HG02852 (cell line): ENCODE results near the gene CADM4.
A peak's percentile ranks its signal among the peaks of the same experiment; 100 is the strongest.
"Not testable (repeated sequence)": the region's sequence is repeated elsewhere in the genome, so short reads cannot be mapped to it uniquely, and the experiment has no call there.

ENCODE experiments used
- ATAC-seq: cut with Tn5 transposase; IDR thresholded peaks from one replicate; pipeline ENCODE4 v1.9.1; 2021; ENCODE audit warnings: mild to moderate bottlenecking, moderate library complexity; ENCODE audit not compliant: unreplicated experiment

CADM4 gene, protein sequence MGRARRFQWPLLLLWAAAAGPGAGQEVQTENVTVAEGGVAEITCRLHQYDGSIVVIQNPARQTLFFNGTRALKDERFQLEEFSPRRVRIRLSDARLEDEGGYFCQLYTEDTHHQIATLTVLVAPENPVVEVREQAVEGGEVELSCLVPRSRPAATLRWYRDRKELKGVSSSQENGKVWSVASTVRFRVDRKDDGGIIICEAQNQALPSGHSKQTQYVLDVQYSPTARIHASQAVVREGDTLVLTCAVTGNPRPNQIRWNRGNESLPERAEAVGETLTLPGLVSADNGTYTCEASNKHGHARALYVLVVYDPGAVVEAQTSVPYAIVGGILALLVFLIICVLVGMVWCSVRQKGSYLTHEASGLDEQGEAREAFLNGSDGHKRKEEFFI

DNA sequence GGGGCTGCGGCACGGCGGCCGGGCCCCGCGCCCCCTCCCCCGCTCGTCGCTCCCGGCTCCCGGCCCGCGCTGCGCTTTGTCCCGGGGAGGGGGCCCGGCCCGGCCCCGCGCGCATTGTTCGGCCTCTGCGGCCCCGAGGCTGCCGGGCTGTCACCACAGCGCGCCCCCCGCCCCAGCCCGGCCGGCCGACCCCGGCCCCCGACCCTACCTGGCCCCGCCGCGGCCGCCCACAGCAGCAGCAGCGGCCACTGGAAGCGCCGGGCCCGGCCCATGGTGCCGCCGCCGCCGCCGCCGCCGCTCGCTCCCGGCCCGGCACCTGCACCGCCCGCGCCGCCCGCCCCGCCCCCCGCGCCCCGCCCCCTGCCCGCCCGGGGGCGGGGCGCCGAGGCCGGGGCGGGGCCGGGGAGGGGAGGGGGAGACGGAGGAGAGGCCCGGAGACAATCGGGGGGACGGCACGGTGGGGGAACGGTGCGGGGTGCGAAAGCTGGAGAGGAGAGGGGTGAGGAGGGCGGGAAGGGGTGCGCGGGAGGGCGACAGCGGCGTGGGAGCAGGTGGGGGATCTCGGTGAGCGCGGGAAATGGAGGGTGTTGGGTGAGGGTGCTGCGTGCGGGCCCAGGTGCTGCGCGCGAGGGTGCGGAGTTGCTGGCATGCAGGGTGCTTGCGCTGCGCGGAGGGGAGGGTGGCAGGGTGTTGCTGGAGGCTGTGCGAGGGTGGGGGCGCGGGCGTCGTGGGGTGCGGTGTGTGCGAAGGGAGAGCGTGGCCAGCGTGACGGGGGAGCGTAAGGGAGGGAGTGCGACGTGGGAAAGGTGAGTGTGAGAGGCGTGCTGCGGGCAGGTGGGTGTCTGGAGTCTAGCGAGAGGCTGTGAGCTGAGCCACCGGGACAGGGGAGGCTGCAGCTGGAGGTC lies at the start of gene CADM4:
CADM4 (minus strand) TSS at position 332 of the 905 bp plus-strand sequence; CDS start at position 272, 60 bp downstream.
- ATAC-seq, result no peak

DNA sequence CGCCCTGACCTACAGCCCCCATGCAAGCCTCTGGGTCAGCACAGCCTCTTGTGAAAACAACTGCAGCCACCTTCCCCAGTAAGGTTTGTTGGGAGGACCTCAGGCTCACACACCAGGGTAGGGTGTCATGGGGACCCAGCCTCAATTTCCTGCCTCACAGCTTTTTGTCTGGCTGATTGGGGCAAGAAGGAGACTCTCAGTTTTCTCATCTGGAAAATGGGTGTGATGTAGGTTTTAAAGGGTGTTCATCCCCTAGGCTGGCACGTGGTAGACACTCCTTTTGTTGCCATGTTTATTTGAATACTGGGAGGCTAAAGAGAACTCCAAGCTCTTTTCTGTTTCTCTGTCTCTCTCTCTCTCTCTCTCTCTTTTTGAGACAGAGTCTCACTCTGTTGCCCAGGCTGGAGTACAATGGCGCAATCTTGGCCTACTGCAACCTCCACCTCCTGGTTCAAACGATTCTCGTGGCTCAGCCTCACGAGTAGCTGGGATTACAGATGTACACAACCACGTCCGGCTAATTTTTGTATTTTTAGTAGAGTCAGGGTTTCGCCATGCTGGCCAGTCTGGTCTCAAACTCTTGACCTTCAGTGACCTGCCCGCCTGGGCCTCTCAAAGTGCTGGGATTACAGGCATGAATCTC lies 48.5 kb upstream of the CADM4 start:
- ATAC-seq, result no peak

DNA sequence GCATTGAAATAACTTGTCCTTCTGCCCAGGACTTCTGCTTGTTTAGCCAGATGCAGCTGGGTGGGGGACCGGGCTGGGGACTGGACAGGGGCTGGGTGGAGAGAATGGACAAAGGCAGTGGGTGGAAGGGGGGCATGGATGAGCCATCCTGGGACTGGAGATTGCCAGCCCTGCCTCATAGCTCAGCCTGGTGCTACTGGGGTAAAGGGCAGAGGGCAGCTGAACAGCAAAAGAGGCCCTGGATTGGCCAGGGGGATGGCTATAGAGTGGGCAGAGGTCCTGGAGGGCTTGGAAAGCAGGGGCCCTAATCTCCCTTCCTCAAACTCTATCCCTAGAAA lies 48.0 kb upstream of the CADM4 start:
- ATAC-seq, result no peak

DNA sequence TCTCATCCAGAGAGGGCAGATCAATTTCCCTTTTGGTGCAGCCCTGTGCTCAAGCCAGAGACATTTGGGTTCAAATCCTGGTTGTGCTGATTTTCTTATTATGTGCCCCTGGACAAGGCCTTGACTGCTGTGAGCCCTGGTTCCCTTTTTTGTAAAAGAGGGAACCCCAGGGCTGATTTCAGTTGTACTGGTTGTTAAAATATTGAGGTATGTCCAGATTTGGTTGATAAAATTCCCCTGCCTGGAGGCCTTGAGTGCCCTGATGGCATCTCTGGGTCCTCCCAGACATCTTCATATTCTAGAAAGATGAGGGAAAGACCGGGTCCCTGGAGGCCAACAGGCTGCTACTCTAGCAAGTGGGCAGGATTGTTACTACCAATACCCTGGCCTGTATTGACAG lies 44.7 kb upstream of the CADM4 start:
- no peak for ATAC-seq

DNA sequence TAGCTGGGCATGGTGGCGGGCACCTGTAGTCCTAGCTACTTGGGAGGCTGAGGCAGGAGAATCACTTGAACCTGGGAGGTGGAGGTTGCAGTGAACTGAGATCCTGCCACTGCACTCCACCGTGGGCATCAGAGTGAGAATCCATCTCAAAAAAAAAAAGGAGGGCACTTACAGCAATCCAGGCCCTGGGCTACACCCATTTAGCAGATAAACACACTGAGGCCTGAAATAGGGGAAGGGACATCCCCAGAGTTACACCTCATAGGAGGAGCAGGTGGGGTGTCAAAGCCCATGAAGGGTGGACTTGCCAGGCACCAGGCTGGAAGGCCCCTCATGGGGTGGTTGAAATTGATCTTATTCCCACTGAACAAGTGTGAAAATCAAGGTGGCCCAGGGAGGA lies 44.3 kb upstream of the CADM4 start:
- ATAC-seq, result no peak

DNA sequence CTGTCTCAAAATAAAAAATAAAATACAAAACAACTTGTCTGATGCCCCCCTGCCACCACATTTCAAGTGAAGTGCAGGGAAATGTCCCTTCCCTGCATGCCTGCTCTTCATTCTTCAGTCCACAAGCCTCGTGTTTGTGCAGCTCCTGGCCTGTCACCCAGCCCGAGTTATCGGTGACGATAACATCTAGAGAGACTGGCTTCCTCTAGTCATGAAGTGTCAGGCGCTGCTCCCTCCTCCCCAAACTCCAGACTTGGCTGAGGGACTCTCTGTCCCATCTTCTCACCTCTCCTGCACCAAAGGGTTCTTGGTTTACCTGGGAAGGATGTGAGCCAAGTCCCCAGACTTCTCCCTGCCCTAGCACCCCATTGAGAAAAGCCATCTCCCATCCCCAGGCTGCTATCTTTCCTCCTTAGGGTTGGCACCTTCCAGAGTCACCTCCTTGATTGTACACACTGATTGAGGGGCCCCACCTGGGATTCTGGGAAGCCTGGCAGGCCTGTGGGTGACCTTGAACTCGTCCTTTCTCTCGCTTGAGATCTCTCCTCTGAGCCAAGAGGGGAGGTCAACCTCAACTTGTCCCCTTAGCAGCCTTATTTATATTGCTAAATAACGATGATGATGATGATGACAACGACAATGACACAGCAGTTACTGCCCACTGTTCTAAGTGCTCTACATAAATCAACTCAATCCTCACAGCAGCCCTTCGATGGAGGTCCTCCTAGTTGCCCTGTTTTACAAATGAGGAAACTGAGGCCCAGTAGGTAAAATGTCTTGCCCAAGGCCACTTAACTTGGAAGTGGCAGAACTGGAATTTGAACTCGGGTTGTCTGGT lies 43.4 kb upstream of the CADM4 start:
- ATAC-seq, result no peak

DNA sequence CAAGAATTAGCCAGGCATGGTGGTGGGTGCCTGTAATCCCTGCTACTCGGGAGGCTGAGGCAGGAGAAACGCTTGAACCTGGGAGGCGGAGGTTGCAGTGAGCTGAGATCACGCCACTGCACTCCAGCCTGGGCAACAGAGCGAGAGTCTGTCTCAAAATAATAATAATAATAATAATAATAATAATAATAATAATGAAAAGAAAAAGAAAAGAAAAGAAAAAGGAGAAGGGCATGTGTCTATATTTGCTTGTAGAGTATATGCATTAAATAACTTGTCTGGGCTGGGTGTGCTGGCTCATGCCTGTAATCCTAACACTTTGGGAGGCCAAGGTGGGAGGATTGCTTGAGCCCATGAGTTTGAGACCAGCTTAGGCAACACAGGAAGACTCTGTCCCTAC lies 42.6 kb upstream of the CADM4 start:
- not testable (repeated sequence) for ATAC-seq

DNA sequence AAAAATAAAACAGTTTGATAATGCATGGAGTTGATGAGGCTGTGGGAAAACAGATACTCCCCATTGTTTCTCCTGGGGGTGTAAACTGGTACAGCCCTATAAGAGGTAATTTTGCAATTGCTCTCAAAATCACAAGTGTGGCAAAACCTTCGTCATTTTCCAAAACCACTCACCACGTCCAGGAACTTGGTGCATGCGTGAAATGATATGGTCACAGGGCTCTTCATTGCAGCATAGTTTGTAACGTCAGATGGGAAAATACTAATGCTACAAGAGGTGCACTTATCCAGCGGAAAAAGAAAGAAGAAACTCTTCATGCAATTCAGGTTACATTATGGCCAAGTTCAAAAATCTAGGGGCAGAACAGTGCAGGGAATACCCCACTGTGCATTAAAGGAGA lies 42.2 kb upstream of the CADM4 start:
- ATAC-seq, result no peak

DNA sequence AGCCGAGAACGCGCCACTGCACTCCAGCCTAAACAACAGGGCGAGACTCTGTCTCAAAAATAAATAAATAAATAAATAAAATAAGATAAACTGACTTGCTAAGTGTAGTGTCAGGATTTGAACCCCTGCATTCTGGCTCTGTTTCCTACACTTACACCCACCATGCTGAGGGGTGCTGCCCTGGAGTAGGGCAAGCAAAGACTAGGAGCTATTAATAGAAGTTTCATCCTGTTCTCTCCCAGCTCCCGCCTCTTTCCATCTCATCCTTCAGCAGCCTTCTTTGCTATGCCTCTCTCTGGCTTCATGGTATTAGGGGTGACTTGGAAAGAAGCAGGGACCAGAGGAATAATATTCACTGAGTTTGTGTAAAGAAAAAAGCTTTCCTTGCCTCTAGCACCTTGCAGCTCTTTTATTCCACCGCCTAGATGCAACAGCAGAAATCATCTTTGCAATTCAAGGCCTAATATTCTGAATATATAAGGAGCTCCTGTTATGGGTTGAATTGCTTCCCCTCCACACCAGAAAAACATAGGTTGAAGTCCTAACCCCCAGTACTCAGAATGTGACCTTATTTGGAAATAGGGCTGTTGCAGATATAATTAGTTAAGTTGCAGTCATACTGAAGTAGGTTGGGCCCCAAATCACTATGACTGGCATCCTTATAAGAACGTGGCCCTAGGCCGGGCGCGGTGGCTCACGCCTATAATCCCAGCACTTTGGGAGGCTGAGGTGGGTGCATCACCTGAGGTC lies 39.0 kb upstream of the CADM4 start:
- no peak for ATAC-seq

DNA sequence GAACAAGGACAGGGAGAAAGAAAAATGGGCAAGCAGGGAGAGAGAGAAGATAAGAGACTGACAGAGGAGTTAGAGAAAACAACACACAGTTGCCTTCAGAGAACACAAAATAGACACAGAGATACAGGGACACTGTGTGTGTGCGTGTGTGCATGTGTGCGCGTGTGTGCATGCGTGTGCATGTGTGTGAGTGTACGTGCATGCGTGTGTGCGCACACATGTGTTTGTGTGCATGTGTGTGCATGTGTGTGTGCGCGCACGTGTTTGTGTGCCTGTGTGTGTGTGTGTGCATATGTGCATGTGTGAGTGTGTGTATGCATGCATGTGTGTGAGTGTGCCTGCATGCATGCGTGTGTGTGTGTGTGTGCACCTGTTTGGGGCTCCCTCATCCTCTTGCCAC lies 36.3 kb upstream of the CADM4 start:
- no peak for ATAC-seq

DNA sequence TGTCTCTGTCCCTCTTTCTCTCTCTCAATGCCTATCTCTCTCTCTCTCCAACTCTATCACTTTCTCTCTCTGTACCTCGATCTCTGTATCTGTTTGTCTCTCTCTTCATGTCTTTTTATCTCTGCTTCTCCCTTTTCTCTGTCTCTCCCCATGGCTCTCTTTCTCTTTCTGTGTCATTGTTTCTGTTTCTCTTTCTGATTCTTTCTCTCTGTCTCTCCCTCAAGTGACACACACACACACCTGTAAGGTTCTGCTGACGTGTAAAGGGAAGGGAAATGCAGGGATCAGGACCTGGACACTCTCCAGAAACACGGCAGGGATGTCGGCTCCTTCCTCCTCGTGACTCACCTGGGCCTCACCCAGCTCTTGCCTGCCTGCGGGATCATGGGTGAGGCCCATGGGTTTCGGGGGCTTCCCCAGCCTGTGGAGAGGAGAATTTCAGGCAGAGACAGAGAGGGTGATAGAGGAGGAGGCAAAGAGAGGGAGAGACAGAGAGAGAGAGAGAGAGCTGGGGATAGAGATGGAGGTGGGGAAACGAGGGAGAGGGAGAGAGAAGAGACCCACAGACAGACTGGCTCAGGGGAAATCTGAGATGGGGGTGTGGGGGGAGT lies 35.7 kb upstream of the CADM4 start:
- no peak for ATAC-seq

DNA sequence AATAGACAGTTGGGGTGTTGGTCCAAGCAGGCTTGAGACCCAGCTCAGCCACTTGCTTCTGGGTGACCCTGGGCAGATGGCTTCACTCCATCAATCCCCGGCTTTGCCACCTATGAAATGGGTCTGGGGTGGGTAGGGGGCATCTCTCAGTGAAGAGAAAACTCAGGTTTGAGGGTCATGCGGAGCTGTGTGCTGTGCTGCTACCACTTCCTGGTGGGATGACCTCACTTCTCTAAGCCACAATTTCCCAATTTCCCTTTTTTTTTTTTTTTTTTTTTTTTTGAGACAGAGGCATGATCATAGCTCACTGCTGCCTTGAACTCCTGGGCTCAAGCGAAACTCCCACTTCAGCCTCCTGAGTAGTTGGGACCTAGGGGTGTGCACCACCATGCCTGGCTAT lies 34.9 kb upstream of the CADM4 start:
- no peak for ATAC-seq

DNA sequence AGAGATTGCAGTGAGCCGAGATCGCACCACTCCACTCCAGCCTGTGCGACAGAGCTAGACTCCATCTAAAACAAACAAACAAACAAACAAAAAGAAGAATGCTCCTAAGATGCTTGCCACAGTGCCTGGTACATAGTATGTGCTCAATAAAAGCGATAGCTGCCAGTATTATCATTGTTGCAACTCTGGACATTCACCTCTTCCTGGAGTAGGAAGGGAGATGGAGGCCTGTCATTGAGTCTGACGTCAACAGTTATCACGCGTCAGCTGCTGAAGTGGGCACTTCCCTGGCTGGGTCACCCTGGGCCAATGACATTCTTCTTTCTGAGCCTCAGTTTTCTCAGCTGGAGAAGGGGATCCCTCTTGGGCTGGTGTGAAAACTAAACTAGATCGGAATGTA lies 34.5 kb upstream of the CADM4 start:
- ATAC-seq, result no peak

DNA sequence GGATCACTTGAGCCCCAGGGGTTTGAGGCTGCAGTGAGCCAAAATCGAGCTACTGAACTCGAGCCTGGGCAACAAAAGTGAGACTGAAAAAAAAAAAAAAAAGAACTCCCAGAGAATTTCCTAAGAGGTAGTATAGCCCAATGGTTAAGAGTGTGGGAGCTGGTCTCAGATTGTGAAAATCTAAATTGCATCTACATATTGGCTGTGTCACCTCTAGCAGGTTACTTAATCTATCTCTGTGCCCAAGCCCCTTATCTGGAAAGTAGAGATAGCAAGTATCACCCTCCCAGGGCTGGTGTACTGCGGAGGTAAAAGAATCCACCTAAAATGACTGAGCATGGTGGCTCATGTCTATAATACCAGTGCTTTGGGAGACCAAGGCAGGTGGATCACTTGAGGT lies 34.0 kb upstream of the CADM4 start:
- no peak for ATAC-seq

DNA sequence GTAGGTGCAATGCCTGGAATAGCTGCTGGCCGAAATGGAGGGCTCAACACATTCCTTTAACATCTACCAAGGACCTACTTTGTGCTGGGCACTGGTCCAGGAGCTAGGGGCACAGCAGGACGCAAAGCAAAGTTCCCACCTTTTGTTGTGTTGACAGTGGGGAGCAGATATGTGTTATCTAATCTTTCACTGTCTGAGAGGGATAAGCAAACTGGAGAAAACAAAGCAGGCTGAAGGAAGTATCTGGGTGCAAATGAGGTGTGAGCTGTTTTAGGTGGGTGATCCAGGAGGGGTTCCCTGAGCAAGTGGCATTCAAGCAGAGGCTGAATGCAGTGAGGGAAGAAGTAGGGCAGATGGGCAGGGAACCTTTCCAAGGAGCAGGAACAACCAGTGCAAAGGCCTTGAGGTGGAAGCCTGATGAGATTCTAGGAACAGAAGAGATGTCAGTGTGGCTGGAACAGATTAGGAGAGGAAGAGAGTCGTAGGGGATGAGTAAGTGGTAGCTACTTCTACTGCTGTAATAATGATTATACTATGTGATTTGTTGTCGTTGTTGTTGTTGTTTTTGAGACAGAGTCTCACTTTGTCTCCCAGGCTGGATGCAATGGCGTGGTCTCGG lies 32.5 kb upstream of the CADM4 start:
- ATAC-seq, result no peak

DNA sequence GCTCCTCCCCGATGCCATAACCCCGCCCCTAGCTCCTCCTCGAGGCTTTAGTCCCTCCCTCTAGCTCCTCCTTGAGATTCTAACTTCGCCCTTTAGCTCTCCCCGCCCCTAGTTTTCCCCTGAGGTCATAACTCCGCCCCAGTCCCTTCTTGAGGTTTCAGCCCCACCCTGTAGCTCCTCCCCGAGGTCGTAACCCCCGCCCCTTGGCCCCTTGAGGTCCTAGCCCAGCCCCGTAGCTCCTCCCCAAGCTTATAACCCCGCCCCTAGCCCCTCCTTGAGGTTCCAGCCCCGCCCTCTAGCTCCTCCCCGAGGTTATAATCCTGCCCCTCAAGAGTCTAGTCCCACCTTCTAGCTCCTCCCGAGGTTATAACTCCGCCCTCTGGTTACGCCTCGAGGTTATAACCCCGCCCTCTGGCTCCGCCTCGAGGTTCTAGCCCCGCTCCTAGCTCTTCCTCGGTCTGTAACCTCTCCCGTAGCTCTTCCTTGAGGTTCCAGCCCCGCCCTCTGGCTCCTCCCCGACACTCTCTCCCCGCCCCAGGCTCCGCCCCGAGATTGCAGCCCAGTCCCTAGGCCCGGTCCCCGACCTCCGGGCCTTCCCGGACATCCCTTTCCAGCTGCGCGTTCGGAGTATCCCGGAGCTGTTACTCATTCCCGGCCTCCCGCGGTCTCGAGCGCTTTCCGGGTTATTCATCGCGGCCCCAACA lies 28.9 kb upstream of the CADM4 start:
- peak; percentile 86 for ATAC-seq

DNA sequence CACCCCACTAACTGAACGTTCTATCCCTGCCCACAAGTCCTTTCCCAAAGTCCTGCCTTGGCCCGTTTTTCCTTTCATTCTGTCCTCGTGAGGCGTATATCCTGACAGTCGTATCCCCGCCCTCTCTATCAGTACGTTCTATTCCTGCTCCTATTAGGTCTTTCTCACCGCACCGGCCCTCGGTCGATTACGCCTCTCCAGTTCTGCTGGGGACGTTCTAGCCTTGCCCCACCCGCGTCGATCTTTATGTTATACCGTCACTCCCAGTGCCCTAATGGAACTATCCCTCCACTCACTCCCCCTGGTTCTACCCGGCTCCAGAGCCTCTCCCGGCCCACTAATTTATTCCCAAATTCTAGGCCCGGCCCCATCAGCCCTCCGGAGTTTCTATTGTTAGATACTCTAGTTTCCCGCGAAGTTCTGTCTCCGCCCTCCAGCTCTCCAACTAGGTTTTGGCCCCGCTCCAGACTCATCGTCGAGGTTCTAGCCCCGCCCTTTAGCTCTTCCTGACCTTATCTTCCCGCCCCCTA lies 28.3 kb upstream of the CADM4 start:
- no peak for ATAC-seq

DNA sequence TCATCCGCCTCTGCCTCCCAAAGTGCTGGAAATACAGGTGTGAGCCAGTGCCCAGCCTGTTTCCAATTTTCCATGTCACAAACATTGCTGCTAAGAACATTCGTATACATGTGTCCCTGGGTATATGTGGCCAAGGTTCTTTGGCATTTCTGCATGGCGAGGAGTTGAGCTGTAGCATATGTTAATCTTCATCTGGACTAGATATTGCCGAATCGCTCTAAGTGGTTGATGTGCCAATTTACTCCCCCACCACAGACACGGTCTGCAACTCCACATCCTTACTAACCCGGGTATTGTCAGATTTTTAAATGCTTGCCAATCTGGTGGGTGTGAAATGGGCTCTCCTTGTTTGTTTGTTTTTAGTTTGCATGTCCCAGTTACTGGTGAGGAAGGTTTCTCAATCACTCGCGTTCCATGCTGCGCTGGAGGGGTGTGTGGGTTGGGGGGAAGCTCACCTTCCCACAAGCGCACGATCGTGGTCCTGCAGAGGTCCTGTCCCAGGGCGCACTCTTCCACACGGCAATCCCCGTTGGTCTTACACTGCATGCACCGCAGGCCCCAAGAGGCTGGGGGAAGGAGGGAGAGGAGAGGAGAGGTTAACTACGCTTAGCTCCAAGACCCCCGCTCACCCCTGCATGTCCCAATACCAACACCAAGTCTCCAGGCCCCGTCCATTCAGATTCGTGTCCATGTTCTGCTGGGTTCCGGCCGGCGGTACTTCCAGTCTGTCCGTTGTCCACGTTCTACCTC lies 27.7 kb upstream of the CADM4 start:
- ATAC-seq, result no peak
